Hematopoietic multipotent progenitor cell treated with erythropoietin and hydrocortisone succinate and interleukin-3 and kit ligand, for 6 days (in vitro differentiated cells): Measurements from ENCODE around the gene IFI6.

Experiments used
- DNase-seq: peaks from one replicate; pipeline ENCODE4 v3.0.0-alpha.2; 2015

IFI6 gene

GRCh38 chr1:27669876-27670275 lies 2.1 kb downstream of the IFI6 start:
- no peak for DNase-seq

DNA sequence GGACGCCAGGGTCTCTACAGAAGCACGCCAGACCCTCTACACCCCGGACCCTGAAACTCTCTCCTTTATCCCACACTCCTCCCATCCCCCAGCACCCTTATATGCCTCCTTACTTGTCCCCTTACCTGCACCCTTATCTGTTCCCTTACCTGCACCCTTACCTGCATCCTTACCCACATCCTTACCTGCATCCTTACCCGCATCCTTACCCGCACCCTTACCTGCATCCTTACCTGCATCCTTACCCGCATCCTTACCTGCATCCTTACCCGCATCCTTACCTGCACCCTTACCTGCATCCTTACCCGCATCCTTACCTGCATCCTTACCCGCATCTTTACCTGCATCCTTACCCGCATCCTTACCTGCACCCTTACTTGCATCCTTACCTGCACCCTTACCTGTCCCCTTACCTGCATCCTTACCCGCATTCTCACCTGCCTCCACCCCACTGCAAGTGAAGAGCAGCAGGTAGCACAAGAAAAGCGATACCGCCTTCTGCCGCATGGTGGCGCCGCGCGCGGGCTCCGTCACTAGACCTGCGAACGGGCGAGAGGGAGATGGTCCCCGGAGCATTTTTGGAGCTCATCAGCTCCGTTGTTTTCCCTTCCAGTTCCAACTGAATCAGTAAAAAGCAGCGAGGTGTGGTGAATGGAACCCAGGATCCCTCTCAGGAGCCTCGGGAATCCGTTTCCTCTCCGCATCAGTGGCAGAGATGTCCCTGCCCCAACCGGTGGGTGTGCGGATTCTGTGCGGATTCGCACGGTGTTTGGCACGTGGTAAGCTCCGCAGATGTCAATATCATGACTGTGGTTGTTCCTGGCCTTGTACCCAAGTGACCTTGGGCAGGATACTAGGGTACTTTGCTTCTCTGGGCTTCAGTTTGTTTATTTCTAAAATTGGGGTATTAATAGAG lies 2.9 kb downstream of the IFI6 start:
- peak; percentile 81 for DNase-seq

GRCh38 chr1:27668121-27668807 lies 3.7 kb downstream of the IFI6 start:
- DNase-seq: no peak

DNA sequence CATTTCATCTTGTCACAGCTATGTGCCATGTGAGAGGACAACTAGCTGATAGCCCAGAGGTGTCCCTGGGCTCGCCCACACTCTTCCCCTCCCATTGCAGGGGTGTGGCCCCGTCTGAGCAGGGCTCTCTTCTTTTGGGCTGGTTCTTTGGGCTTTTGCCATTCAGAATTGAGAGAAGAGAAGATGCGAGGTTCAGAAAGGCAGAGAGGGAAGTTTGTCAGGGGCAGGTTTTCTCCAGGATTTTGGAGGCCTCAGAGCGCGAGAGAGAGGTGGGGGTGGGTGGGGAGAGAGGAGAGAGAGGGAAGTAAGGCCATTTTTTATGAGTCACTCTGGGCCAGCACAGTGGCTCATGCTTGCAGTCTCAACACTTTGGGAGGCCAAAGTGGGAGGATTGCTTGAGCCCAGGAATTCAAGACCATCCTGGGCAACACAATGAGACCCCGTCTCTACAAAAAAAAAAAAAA lies 5.2 kb downstream of the IFI6 start:
- DNase-seq: no peak

DNA sequence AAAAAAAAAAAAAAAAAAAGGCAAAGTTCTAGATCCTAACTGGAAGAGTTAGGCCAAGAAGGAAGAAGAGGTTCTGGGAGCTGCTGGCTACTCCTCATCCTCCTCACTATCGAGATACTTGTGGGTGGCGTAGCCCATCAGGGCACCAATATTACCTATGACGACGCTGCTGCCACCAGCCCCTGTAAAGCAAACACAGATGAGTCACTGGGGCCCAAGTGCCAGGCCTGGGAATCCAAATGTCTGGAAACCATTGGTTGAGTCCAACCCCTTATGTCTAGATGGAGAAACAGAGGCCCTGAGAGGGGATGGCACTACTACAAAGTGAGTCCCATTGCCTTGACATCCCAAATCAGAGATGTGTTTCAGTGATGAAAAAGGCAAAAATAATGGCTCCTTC lies 5.7 kb downstream of the IFI6 start:
- DNase-seq: no peak

GRCh38 chr1:27665016-27665651 lies 6.9 kb downstream of the IFI6 start:
- DNase-seq: no peak

GRCh38 chr1:27664291-27664690 lies 7.7 kb downstream of the IFI6 start:
- DNase-seq: no peak

- DNase-seq: peak; percentile 91
Observed at GRCh38 chr1:27662707-27663393, 9.1 kb downstream of the IFI6 start.

DNA sequence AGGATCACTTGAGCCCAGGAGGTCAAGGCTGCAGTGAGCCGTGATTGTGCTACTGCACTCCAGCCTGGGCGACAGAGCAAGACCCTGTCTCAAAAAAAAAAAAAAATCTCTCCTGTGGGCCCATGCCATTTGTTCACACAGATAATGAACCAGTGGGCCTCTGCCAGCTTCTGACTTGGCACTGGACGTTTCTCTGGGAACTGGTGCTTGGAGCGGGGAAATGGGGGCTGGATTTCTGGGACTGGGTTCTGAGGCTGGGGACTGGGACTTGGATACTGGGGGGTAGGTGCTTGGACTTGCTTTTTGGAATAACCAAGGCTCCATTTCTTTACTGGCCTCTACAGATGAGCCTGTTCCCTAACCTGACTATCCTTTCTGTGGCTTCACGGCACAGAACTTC lies 9.7 kb downstream of the IFI6 start:
- DNase-seq: no peak

- DNase-seq: no peak
Observed at GRCh38 chr1:27661412-27662075, 10.4 kb downstream of the IFI6 start.

DNA sequence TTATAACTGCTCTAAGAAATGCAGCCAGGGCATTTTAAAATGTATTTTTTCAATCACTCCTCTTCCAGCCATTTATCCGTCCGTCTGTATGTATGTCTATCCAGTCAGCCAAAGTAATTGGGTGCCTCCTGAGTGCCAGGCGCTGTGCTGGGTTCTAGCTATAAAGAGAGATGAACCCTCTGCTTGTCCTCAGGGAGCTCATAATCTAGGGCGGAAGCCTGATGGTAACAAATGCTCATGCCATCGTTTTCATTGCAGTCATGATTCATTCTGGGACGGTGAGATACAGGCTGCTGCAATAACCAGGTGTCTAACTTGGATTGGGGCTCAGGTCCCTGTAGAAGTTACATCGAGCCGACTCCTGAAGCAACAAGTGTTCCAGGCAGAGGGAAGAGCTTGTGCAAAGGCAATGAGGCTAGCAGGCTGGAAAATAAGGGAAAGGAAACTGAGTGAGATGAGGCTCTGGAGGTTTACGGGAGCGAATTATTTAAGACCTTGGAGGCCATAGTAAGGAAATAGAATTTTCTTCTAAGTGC lies 11.6 kb downstream of the IFI6 start:
- no peak for DNase-seq

- DNase-seq: peak; percentile 92
Observed at GRCh38 chr1:27659497-27660299, 12.3 kb downstream of the IFI6 start.

- no peak for DNase-seq
Observed at GRCh38 chr1:27658951-27659496, 13.0 kb downstream of the IFI6 start.

DNA sequence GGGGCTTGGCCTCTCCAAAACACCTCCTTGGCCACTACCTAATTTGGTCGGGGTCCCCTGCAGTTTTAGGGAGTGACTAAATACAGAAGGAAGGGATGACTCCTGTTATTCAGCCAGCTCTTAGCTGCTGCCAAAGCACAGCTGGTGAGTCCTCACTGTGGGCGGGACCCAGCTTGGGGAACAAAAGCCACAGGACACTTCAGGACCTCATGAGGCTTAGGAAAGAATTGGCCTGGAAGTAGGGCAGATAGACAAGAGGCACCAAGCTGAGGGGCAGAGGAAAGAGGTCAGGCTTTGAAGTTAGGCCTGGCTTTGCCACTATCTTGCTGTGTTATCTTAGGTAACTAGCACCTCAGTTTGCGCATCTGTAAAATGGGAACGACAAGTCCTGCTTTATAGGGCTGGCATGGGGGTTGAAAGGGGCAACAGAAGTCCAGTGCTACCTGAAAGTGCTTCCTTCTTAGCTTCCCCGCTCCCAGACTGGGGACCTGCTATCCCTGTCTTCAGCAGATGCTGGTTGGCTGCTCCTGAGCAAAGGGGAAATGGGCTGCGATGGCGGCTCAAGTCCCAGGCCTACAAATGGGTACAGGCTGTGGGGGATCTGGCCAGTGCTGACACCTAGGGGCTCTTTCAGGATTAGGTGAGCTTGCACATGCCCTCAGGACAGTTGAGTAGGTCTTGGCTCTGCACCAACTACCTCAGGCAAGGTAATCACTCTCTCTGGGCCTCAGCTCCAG lies 15.7 kb downstream of the IFI6 start:
- no peak for DNase-seq

DNA sequence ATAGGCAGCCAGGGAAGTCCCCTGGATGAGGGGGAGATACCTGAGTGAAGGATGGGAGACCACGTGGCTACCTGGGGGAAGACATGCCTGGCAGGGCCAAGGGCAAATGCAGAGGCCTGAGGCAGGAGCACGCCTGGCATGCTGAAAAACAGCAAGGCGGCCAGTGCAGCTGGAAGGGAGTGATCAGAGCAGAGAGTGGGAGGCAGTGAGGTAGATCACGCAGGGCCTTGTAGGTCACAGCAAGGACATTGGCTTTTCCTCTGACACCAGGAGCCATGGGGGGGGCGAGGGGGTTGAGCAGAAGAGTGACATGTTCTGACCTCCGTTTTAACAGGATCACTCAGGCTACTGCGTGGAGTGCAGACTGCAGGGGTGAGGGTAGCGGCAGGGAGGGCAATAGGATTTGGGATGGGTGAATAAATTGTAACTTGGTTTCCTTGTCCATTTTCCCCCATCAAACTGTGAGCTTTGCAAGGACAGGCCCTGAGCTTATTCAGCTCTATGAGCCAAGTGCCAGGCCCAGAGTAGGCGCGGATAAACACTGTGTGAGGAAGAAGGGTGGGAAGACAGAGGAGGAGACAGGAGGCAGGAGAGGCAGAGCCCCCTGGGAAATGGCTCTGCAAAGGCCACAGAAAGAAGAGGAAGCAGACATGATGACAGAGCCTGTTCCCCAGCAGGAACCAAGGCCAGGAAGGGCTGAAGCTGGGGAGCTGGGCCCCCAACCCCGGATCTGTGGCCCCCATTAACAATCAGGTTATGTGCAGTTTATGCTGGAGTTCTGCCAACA lies 16.6 kb downstream of the IFI6 start:
- DNase-seq: no peak

DNA sequence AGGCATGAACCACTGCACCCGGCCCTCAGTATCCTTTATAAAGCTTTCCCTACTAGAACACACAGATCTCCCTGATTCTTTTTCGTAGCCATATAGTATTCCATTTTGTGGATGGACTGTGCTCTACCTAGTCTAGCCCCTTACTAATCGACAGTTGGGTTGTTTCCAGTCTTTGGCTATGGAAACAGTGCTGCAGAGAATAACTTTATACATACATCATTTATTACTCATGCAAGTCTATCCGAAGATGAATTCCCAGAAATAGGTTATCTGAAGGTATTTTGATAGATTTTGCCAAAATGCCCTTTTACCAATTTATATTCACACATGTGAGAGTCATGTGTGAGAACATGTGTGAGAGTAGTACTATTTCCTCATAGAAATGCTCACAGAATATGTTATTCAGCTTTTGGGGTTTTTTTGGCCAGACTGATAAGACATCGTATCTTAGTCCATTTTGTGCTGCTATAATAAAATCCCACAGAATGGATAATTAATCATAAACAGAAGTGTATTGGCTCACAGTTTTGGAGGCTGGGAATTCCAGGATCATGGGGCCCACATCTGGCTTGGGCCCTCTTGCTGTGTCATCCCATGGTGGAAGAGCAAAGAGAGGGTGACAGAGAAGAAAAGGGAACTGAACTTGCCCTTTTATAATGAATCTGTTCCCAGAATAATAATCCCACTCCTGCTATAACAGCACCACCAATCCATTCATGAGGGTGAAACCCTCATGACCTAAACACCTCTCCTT lies 19.7 kb downstream of the IFI6 start:
- no peak for DNase-seq

DNA sequence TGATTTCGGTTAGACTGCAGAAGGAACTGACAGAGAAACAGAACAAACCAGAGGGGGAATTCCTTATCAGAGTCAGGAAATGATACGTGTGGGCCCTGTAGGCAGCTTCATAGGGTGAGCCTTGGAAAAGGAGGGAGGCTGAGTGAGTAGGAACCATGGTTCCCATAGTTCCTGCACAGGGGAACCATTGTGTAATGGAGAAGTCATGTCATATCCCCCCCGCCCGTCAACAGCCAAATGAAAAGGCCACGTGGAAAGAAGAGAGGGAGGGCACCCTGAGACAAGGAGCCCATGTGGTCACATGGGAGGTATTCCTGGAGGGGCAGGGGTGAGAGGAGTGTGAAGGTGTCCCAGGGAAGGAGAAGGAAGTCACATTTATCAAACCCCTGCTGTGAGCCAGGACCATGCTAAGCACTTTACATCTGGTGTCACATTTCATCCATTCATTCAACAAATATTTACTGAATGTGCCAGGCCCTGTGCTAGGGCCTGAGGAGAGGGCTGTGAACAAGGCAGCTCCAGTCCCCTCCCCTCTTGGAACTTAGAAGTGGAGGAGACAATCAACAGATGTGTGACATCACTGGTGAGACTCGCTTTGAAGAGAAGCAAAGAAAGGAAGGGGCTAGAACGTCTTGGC lies 21.3 kb downstream of the IFI6 start:
- no peak for DNase-seq

DNA sequence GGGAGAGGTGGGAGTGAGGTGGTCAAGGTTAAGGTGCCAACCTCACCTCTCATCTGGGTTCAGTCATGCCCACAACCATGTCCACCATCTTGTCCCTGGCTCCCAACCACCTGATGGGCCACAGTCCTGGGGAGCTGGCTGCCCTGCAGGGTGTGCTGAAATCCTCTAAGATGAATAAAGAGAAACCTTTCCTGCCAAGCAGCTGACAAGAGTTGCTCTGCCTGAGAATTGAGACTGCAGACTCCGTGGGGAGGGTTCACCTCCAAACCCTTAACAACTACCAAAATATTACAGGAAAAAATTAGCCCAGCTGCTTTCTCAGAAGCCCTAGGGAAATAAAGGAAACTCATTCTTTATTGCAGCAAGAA lies 21.8 kb downstream of the IFI6 start:
- no peak for DNase-seq
